ENCODE measurements around the gene PIK3AP1.

GRCh38 chr10:96584474-96584873, 135.8 kb downstream of the PIK3AP1 start:
- TF ChIP-seq POLR2A (IDR thresholded peaks at IDR 0.05) (no peak), CTCF (IDR thresholded peaks at IDR 0.05 in 8 of 11, conservative IDR thresholded peaks at IDR 0.05 in 3 of 11) (no peak), POLR2AphosphoS5 (IDR thresholded peaks at IDR 0.05) (no peak)
